CD4-positive, alpha-beta T cell treated with Interleukin-2 at 100 ng/mL for 4 hours (primary cell): ENCODE results near the gene ST3GAL3.

Experiments
- DNase-seq: peaks from one replicate; pipeline ENCODE4 v3.0.0-alpha.2; 2020; ENCODE audit warnings: low spot score

ST3GAL3 gene

GRCh38 chr1:43851561-43852338, 144.4 kb downstream of the ST3GAL3 start:
- DNase-seq: no peak

DNA sequence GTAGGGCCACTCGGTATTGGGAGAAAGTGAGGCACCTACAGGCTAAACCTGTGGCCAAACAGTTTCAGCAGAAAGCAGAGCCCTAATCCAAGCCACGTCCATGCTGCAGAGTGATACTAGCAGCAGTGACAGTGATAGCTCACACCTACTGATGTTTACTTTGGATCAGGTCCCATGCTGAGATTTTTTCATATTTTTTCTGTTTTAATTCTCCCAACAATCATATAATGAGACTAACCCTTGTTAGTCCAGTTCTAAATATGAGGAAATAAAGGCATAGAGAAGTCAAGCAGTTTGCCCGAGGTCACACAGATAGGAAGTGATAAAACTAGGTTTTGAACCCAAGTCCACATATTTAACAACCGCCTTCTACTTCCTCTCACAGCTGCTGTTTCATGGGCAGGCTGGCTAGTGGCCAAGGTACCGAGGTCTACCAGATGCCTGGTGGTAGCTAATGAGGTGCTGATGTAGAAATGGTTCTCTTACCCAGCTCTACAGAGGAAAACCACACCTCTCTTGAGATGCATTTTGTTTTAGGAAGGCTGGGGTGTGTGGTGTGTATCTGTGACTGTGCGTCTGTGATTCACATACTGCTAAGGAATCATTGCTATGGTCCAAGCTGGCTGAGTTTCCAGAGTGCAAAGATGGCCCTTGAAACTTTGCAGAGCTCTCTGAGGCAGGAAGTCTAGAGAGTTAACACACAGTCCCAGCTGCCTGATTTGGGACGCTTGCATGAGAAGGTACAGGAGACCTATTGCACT, 146.0 kb downstream of the ST3GAL3 start:
- peak; percentile 39 for DNase-seq

GRCh38 chr1:43854473-43854872, 147.1 kb downstream of the ST3GAL3 start:
- no peak for DNase-seq

DNA sequence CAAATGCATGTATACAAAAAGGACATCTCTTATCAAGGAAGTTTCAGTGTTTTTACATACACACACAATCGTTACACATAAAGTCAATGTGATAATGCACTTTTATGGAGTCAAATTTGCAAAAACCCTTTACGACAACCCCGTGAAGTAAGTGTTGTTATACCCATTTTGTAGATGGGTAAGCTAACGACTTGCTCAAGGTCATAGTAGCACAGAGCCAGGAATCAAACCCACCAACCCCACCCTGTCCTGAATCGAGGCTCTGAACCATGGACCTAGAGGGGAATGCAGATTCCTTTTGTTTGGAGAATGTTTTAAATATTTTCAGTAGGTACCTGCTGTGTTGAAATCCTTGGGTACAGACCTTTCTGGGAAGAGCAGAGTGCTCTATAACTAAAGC, 148.9 kb downstream of the ST3GAL3 start:
- DNase-seq: no peak

DNA sequence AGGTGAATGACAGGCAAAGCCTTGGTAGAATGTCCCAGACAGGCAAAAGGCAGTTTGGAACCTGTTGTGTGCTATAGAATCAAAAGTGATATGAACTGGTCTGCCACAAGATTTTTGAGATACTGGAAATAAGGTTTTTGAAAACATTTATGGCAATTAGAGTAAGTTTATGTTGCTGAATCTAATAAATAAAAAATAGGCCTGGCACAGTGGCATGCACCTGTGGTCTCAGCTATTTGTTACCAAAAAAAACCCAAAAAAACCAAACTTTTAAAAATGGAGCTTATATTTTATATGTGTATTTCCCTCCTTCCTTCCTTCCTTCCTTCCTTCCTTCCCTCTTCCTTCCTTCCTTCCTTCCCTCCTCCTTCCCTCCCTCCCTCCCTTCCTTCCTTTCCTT, 149.8 kb downstream of the ST3GAL3 start:
- no peak for DNase-seq

DNA sequence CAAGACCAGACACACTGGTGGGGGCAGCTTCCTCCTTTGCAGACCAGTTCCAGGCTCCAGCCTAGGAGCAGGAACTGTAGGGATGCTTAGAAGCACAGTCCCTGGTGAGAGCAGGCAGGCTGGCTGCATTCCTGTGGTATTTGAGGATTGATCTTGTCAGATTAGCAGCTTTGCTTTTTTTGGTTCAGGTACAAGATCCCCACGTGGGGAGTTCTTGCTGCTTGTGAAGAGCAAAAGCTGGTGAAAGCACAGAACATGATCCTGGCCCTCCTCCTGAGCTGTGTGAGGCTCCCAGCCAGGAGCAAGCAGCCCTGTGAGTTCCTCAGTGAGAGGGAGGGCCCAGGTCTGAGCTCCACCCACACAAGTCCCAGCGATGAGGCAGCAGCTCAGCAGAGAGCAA, 151.0 kb downstream of the ST3GAL3 start:
- no peak for DNase-seq

DNA sequence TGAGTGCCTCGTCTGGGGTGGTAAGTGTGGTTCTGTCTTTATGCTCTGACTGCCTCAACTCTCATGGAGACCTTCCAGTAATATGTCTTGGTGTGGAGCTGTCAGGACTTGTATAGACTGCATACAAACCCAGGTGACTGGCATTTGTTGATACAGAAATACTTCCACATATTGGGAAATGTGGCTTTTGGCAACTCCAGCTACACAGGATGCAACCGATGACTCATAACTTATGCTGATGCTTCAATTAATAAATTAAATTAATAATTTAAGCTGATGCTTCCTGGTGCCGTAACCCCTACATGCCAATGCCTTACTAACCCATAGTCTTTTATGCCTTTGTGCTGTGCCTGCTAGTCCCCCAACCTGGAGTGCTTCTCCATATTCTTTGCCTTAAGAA, 154.0 kb downstream of the ST3GAL3 start:
- DNase-seq: no peak

GRCh38 chr1:43861988-43862735, 154.8 kb downstream of the ST3GAL3 start:
- no peak for DNase-seq

- no peak for DNase-seq
These were observed 157.0 kb downstream of the ST3GAL3 start for GRCh38 chr1:43864111-43865045.

- no peak for DNase-seq
These were observed 158.9 kb downstream of the ST3GAL3 start for GRCh38 chr1:43866201-43866600.

- no peak for DNase-seq
These were observed 160.8 kb downstream of the ST3GAL3 start for GRCh38 chr1:43867976-43868740.

DNA sequence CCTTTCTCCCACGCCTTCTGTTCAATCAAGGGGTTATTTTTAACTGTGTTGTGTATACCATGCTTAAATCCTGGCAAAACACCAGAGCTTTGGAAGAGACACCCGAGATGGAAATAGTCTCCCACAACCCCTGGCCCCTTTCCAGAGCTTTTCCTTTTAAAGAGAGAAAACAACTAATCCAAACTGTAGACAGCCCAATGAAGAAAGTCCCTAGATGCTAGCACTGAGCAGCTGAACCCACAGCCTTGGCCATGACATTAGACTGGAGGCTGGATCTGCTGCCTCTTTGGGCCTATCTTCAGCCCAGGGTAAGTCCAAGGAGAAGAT, 161.4 kb downstream of the ST3GAL3 start:
- no peak for DNase-seq

- no peak for DNase-seq
These were observed 163.0 kb downstream of the ST3GAL3 start for GRCh38 chr1:43870306-43870705.

DNA sequence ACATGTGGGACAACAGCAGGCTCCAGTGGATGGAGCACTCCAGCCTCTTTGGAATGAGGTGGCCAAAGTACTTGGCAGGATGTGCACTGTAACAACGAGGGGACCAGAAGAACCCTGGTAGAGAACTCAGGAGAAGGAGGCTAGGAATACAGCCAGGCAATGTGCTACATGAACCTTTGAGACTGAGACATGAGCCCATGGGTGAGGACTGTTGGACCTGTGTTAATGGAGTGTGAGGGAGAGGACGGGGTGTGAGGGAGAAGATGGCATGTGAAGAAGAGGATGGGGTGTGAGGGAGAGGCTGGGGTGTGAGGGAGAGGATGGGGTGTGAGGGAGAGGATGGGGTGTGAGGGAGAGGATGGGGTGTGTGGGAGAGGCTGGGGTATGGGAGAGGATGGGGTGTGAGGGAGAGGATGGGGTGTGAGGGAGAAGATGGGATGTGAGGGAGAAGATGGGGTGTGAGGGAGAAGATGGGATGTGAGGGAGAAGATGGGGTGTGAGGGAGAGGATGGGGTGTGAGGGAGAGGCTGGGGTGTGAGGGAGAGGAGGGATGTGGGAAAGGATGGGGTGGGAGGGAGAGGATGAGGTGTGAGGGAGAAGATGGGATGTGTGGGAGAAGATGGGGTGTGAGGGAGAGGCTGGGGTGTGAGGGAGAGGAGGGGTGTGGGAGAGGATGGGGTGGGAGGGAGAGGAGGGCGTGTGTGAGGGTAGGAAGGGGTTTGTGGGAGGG, 164.0 kb downstream of the ST3GAL3 start:
- no peak for DNase-seq

DNA sequence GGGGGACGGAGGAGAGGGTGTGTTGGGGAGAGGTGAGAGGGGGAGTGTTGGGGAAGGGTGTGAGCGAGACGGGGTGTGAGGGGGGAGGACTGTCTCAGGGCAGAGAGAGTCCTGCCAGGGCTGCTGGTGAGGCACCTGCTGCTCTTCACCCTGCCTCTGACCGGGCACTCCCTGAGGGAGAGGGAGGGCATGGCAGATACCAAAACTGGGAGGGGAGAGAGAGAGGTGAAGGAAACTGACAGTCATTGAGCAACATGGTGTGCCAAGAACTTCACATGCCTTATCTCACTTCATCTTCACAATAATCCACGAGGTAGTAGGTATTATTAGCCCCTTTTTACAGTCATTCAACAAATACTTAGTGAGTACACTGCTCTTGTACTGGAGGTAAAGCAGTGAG, 164.9 kb downstream of the ST3GAL3 start:
- no peak for DNase-seq

- no peak for DNase-seq
These were observed 166.5 kb downstream of the ST3GAL3 start for GRCh38 chr1:43873851-43874250.

- DNase-seq: no peak
These were observed 167.4 kb downstream of the ST3GAL3 start for GRCh38 chr1:43874716-43875115.

- no peak for DNase-seq
These were observed 168.0 kb downstream of the ST3GAL3 start for GRCh38 chr1:43875331-43875730.

GRCh38 chr1:43877101-43877500, 169.8 kb downstream of the ST3GAL3 start:
- DNase-seq: no peak

DNA sequence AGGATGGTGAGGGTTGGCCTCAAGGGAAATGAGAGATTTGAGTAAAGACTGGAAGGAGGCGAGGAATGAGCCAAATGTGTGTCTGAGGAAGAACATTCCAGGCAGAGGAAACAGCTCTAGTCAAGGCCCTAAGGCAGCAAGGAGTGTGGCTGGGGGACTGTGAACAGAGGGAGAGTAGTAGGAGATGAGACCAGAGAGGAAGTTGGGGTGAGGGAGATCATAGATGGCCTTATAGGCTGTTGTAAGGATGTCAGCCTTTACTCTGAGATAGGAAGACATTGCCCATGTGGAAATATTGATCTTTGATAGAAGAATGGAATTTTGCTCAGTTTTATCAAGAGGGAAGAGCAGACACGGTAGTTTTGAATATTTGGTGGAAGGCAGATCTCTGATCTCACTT, 171.1 kb downstream of the ST3GAL3 start:
- DNase-seq: no peak
